GDM1 (cell line): ENCODE data around the gene ALOX12B.
"Not testable (repeated sequence)": the region's sequence is repeated elsewhere in the genome, so short reads cannot be mapped to it uniquely, and the experiment has no call there.

Source experiments
- DNase-seq: peaks from one replicate; lab custom pipeline; 2025; lab: John Stamatoyannopoulos, UW

ALOX12B gene

DNA sequence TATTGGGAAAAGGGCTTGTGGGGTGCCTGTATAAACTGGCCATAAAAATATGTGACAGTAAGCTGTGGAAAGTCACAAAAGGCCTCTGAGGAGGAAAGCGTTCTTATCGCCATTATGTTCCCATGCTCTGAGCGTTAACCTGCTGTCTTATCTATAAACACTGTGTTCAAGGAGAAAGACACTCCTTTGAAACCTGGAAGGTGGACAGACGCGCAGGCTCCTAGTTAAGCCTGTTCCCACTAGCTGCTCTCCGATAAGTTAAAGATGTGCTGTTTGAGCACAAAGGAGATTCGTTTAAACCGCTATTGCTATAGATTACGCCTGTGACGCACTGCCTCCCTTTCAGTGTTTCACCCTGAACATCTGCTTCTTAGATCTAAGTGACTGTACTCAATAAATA lies 5.2 kb downstream of the ALOX12B start:
- no peak for DNase-seq

DNA sequence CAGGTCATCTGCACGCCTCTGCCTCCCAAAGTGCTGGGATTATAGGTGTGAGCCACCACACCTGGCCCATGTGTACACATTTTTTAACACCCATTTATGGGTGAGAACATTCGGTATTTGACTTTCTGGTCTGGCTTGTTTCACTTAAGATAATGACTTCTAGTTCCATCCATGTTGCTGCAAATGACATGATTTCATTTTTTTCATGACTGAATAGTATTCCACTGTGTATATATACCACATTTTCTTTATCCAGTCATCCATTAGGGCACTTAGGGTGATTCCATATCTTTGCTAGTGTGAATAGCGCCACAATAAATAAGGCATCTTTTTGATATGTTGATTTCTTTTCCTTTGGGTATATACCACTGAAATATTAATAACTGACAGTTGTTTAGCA lies 5.6 kb downstream of the ALOX12B start:
- no peak for DNase-seq

DNA sequence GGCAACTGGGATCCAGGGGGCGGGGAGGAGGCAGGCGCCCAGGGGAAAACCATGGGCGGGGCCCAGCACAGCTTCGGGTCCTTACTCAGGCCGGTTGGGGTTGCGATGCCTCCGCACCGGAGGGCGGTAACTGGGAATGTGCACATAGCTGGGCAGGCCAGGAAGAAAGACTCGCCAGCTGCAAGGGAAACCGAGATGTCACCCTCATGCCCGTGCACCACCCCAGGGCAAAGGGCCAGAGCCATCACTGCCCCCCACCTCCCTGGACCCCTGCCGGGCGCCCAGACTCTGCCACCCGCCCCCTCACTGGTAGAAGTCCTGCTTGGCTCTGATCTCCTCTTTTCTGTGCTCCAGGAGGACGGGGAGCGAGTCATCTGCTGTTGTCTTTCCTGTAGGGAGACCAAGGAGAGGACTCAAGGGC lies 6.7 kb downstream of the ALOX12B start:
- DNase-seq: no peak

DNA sequence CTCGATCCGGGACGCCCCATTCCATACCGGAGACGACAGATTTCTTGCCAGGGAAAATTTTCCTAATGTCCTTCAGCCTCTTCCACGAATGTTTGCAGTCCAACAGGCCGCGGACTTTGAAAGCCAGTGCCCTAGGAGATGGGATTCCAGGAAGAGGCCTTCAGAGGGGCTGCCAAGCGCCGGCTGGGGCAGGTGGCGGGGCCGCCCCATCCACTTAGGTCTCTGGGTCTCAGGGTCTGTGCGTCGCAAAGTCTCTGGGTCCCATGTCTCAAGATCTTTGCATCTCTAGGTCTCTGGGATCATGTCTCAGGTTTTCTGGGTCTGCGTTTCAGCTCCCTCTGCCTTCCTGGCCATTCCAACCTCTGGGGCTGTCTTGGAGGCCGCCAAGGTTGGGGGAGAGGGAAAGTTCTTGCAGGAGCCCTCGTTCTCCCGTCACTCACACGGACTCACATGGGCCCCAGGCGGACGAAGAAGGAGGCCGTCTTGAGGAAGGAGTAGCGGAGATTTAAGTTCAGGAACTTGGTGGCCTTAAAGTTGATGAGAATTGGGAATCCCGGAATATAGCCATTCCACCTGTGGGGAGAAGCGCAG lies 7.2 kb downstream of the ALOX12B start:
- DNase-seq: no peak

DNA sequence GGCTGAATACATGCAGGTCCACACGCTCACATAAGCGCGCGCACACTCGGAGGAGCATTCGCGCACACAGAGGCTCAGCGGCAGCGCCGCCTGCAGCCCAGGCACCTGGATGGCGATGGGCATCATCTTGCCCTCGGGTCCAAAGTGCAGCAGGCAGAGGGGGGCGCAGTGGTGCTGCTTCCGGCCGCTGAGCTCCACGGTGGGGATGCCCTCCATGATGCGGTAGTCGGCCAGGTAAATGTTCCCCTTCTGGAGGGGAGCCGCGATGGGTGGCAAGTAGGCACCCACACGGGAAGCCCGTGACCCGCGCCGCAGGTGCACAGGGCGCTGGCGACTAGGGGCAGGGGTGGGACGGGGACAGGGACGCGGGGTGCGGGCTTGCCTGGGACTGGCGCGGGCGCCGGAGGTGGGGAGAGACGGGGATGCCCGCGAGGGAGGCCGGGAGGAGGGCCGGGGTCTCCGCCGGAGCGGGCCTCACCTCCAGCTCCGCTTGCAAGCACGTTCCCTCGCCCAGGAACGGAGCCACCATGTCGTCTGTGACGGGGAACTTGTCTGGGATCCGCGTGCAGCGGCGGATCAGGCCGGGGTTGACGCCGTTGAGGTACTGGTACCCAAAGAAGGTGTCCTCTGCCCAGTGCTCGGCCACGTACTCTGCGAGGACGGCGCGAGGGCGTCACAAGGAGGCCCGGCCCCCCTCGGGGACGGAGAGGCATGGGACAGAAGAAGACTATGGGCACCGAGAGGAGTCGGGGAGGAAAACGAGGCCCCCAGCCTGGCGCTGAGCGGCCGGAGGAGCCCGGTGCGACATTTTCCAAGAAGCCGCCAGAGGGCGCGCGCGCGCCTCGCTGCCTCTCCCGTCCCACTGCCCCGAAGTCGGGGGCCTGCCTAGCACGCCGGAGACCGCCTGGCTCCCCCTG lies 8.0 kb downstream of the ALOX12B start:
- peak; percentile 64 for DNase-seq

DNA sequence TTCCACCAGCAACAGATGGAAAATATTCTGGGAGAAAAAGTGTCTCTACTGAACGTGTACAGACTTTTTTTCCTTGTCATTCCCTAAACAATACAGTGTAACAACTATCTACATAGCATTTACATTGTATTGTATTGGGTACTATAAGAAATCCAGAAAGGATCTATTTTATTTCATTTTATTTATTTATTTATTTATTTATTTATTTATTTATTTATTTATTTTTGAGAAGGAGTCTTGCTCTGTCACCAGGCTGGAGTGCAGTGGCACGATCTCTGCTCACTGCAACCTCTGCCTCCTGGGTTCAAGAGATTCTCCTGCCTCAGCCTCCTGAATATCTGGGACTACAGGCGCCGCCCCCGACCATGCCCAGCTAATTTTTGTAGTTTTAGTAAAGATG lies 9.6 kb downstream of the ALOX12B start:
- DNase-seq: not testable (repeated sequence)

DNA sequence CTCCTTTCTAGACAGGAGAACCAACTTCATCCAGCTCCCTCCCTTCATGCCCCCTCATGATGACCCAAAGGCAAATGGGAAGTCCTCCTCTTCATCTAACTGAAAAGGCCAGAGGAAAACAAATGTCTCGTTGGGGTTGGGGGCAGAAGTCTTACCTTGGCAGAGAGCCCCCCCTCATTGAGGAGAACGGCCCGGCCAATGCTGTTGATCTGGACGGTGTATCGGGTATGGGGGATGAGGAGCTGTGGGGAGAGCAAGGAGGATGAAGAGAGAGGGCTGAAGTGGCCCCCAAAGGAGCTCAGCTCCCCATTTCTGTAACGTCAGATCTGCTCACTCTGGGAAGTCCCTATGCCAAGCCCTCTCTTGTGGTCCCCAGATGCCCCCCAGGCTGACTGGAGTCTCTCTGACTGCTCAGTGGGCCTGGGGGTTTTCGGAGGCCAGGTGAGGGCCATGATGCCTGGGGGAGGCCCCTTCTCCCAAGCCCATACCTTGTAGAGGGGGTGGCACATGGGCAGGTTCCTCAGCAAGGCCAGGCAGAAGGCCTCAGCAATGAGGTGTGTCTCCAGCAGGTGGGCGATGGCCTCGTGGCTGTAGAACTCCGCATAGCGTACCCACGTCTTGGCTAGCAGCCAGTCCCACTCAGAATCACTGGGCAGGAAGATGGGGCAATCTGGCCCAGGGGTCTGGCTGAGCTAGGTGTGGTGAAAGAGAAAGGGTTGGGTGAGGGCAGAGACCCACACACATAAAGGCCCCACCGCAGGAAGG lies 10.8 kb downstream of the ALOX12B start:
- DNase-seq: no peak

DNA sequence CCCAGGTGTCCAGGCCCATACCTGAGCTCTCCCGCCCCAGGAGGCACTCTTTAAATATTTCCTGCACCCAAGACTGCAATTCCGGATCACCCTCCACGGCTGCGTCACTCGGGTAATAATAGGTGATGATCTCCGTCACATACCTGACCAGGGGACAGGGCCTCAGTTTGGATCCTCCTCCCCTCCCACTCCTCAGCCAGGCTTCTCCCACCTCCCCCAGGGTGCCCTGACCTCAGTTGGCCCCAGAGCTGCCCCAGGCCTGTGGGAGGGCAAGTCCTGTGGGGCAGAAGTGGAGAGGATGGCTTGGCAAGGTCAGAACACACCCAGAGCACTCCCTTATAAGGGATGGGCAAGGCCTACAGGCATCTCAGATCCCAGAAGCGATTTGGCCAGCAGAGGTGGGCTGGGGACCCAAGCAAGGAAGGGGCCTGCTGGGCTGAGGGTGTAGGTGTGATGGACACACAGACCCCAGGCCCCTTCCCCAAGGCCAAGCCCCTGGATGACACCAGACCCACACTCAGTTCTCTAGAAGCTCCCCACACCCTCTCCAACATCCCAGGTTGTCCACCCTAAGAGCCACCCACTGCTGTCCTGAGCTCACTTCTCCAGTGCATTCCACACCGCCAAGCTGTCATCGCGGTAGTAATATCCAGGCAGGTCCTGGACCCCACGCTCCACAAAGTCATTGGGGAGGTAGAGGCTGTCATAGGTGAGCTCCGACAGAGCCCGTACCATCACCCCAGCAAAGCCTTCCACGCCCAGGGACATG lies 11.8 kb downstream of the ALOX12B start:
- DNase-seq: no peak

DNA sequence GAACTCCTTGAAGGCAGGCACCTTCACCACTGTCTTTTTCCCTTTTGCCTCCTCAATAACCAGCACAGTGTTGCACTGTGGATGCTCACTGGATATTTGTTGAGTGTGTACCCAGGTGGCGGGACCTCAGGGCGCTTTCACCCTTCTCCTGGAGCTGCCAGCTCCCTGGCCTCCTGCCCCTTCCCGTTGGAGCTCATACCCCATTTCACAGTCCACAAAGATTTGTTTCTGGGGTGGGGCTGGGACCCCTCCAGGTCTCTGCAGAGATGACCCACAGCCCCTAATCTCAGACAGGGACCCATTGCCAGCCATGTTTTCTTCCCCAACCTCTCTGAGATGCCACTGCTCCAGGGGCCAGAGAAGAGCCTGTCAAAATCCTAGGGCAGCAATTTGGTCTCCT lies 12.4 kb downstream of the ALOX12B start:
- DNase-seq: no peak

DNA sequence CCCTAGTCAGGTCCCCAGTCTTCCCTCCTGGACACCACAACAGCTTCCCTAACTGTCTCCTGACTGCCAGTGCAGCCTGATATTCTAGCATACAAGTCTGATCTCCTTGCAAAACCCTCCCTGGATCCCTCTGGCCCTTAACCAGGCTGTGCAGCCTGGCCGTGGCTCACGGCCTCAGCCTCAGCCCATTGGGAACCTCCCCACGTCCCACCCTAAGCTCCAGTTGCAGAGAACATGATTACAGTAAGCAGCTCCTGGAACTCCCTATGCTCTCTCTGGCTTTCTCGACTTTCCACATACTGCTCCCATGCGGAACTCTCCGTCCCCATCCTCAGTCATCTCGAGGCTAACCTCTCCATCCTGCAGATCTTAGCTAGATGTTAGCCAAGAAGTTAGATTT lies 13.0 kb downstream of the ALOX12B start:
- no peak for DNase-seq

DNA sequence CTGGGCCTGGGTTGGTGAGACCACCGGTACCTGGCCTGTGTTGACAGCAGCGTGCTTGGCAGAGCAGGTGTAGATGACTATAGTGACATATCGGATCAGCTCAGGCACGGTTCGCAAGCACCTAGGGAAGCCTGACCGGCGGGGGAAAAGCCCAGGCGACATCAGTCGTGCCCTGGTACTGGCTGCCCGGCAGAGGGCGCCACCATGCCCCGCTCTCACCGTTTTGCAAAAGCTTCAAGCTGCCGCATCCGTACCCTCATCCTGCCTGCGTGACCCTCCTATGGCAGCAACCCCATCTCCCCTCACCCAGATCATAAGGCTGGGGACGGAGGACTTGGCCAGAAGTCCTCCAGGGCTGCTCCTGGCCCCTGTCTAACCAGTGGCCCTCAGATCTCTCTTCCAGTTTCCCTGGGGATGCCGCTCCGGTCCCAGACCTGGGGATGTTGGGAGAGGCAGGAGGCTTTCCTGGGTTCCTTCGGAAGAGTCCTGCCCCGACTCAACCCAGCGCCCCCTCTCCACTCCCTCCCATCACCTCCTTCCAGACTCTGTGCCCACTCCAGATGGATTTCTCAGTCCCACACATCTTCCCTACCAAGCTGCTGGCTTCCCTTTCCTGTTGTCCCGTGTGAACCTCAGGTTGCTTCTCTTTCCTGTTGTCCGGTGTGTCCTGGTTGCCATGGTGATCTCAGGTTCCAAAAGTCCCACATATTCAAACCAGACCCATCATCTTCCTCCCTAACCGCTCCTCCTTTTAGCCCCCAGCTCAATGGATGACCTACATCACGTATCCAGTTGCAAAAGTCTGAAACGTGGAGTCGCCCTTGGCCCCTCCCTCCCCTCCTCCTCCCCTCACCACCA lies 13.7 kb downstream of the ALOX12B start:
- peak; percentile 25 for DNase-seq

DNA sequence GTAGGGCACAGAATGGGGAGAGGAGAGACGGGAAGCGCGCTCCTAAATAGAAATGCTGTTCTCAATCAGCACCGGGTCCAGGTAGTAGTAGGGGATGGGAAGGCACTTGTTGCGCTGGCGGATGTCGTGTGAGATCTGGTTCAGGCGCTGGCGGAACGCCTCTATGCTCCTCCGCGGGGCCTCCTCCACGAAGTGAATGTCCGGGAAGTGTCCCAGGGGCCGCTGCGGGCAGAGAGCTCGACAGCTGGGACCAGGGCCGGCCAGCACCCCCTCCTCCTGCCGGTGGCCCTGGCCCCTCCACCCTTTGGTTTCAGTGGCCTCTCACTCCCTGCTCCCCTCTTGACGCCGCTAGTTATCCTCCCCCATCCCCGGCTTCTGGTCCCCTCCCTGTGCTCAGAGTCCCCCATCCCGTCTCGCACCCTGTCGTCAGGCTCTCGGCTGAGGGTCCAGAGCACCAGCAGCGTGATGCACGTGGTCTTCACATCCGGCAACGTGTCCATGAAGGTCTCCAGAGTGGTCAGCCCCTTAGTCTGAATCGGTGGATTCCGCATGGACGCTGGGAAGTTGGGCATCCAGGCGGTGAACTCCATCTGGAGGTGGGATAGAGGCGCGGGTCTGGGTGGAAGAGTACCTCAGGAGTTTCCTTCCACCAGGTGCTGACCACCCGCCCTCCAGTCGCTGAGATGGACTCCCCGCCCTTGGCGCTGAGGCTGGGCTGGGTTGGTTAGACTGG lies 14.6 kb downstream of the ALOX12B start:
- no peak for DNase-seq

DNA sequence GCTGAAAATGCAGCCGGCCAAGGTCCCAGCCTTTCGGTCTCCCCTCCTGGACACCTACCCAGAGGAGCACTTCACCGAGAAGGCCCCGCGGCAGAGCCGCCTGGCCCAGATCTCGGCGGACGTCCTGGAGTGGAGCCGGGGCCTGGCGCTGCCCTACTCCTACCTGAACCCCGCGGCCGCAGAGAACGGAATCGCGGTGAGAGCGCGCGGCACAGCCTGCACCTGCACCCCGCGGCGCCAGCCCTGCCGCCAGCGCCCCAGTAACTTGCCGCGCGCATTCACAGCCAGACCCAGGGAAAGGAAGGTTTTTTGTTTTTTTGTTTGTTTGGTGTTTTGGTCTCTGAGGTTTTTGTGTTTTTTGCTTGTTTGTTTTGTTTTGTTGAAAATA lies 15.2 kb downstream of the ALOX12B start:
- DNase-seq: no peak

DNA sequence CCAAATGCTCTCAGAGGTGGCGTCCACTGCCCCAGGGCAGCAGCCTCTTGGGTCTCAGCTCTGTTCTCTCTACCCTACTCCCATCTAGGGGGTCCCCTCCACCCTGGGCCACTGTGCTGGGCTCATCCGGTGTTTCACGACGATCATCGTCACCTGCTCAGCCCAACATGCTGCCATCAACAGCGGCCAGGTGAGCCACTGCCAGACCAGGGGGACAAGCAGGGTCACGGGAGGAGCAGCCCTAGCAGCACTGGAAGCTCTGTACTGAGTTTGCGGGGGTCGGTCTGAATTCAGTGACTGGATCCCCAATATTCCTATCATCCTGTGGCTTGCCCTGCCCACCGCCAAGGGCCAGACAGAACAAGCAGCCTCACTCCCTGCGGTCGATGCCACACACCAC lies 16.0 kb downstream of the ALOX12B start:
- DNase-seq: no peak

DNA sequence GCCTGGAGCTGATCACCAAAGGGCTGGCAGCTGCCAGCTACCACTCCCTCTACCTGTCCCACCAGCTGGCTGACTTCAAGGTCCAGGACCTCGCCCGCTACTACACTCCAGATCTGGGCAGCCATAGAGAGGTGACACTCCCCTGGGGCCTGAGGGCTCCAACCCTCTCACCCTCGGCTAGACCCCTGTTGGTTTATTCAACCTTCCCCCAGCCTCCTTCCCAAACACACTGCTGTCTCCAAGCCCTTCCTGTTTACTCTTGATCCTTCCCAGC lies 18.0 kb downstream of the ALOX12B start:
- DNase-seq: no peak

DNA sequence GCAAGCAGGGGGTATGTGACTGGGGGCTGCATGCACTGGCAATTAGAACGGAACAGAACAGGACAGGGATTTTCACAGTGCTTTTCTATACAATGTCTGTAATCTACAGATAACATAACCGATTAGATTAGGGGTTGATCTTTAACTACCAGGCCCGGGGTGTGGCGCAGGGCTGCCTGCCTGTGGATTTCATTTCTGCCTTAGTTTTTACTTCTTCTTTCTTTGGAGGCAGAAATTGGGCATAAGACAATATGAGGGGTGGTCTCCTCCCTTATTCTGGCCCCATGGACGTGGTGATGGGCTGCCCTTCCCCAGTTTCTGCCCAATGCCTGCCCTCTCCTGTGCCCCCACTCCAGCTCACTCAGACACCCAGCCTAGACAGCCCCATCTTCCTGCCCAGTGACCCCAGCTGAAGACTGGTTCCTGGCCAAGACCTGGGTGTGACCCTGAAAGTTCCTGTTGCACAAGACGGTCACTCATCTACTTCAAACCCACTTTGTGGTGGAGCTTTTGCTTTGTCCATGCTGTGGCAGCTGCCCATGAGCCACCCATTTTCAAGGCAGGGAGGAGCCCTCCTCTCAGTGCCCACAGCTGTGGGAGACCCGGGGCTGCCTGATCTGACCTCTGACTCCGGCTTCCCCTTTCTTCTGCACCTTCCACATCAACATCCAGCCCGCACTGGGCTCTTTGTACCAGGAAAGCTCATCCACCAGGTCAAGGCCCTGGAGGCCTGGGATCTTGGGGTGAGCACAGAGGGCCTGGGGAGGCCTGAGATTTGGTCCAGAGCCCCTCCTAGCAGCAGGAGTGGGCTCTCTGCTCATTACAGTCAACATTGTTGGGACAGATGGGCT lies 18.6 kb downstream of the ALOX12B start:
- no peak for DNase-seq

DNA sequence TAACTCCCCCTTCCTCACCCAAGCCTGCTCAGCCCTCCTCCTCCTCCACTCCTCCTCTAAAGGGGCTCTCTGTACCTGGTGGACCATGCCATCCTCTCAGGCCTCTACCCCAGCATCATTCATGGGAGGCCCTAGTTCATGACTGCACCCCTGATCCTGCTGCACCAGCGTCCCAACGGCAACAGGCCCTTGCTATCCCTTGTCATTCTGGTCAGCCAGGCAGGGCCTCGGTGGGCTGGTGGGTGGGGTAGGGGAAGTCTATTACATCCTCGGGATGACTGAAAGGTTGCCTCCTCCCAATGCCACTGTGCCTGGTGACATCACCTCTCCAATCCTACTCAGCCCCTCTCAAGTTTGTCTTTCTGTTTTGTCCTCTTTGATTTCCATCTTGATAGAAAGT lies 19.7 kb downstream of the ALOX12B start:
- DNase-seq: no peak

DNA sequence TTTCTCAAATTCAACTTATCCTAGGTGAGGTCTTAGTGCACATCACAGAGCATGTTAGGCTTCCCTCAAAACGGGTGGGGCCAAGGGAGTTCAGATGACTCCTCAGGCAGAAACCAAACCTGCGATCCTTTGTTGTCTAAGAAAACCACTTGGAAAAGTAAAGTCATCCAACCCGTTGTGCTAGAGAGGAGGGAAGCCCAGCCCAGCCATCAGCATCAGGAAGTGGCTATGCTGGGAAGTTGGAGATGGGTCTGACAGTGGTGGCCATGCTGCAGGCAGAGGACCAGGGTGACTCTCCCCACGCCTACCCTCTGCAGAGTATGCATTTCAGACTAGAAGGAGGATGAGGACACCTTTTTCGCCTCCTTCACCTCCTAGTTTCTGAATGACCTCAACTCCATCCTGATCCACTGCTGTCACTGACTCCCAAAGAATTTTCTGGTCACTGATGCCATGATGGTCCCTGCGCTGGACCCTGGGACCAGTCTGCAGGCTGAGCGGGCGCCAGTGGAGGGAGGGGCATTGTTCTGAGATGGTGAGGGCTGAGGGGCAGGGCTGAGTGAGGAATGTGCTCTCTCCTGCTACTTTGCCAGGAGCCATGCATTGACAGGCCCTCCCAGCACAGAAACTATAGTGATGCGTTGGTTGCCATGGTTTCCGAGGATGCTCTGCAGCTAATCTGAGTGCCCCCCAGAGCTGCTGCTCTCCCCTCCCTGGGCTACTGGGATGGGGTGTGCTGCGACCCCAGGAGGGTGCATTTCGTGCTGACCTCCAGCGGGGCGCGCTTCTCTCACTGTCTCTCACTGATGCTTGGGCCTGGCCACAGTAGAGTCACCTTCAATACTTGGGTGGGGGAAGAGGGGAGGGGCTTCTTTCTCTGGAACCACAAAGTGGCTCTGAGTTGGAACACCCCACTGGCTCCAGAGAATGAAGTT lies 20.4 kb downstream of the ALOX12B start:
- DNase-seq: no peak

DNA sequence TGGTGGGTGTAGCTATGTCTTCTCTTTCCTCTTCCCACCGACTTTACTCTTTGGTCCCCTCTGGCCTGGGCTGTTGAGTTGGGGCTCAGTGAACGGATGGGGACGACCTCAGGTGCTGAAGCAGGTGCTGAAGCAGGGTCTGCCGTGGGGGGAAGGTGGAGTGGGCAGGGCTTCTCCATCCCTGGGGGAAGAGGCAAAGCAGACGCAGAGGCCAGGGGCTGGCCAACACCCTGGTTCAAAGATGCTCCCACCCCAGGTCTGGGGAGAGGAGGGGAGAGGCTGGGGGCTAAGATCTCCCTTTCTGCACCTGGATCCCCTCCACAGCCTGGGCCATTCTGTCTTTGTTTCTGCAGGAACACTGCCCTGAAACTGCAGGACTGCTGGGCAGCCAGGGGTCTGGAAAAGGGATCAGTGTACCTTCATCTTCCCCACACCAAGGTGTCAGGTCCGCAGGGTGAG lies 22.9 kb downstream of the ALOX12B start:
- DNase-seq: no peak
